Breast epithelium (tissue), 4 donors: ENCODE results near the gene EFNA2. TPM values are rescaled to one million over a fixed set of nuclear protein-coding genes. Genes with fewer than 3 reads are reported as not detected.

ENCODE experiments used
- DNase-seq, 2 donors: peaks; one replicate each; pipeline ENCODE4 v3.0.0-alpha.2; 2019; ENCODE audit warnings: low spot score in 2 of 2
- H3K27ac ChIP-seq, 2 donors: fragments of 200-600 bp; sonication (generic) in 1 of 2; one replicate each; pipeline ENCODE4 v1.5.1; 2016 to 2019; ENCODE audit warnings: mild to moderate bottlenecking in 1 of 2
- H3K27me3 ChIP-seq, 2 donors: fragments of 200-600 bp; sonication (generic) in 1 of 2; one replicate each; pipeline versions ENCODE4 v1.5.1 to v1.6.0; 2017 to 2019; ENCODE audit warnings: control low read depth in 1 of 2, mild to moderate bottlenecking in 1 of 2
- H3K36me3 ChIP-seq: fragments of 200-600 bp; one replicate; pipeline ENCODE4 v1.5.1; 2019
- H3K4me1 ChIP-seq, 2 donors: fragments of 200-600 bp; sonication (generic); one replicate each; pipeline ENCODE4 v1.5.1; 2016 to 2019; ENCODE audit warnings: control low read depth in 1 of 2
- H3K4me3 ChIP-seq, 3 donors: fragments of 200-600 bp; sonication (generic); 1 replicate in 2 of 3; 2 replicates in 1 of 3; pipeline ENCODE4 v1.5.1; 2016 to 2019; ENCODE audit warnings: mild to moderate bottlenecking in 3 of 3, moderate library complexity in 2 of 3
- H3K9me3 ChIP-seq, 2 donors: fragments of 200-600 bp; sonication (generic) in 1 of 2; one replicate each; pipeline ENCODE4 v1.5.1; 2016 to 2019; ENCODE audit warnings: control low read depth in 1 of 2
- POLR2A ChIP-seq: fragments of 450-650 bp; IDR thresholded peaks from one replicate; pipeline ENCODE4 v1.6.1; 2016; ENCODE audit warnings: antibody characterized with exemption, mild to moderate bottlenecking, moderate library complexity
- POLR2AphosphoS5 ChIP-seq, 3 donors: sonication (generic); formaldehyde crosslinking; IDR thresholded peaks; one replicate each; pipeline ENCODE4 v1.6.1; 2017; ENCODE audit warnings: antibody characterized with exemption in 3 of 3
- intact Hi-C: fragments of 100-400 bp; cut with DNase I; formaldehyde crosslinking; loops from one replicate; pipeline ENCODE4 v1.15.1; 2023; ENCODE audit warnings: low total_unique reads
- total RNA-seq, 3 donors: library from RNA; depleted of rRNA; stranded (reverse); fragments of >200 nt; gene quantifications; one replicate each; pipeline ENCODE4 v1.1.0, GENCODE V29; 2016
- TF ChIP-seq, protein P1 (sequence below), 3 donors: fragments of 450-650 bp; IDR thresholded peaks; one replicate each; pipeline ENCODE4 v1.5.1; 2016 to 2017; ENCODE audit warnings: antibody characterized with exemption in 3 of 3, mild to moderate bottlenecking in 3 of 3, moderate library complexity in 3 of 3

The EFNA2 gene
- total RNA-seq, 3 donors from 2014 or later, result 0.66 TPM; not detected in 2

DNA sequence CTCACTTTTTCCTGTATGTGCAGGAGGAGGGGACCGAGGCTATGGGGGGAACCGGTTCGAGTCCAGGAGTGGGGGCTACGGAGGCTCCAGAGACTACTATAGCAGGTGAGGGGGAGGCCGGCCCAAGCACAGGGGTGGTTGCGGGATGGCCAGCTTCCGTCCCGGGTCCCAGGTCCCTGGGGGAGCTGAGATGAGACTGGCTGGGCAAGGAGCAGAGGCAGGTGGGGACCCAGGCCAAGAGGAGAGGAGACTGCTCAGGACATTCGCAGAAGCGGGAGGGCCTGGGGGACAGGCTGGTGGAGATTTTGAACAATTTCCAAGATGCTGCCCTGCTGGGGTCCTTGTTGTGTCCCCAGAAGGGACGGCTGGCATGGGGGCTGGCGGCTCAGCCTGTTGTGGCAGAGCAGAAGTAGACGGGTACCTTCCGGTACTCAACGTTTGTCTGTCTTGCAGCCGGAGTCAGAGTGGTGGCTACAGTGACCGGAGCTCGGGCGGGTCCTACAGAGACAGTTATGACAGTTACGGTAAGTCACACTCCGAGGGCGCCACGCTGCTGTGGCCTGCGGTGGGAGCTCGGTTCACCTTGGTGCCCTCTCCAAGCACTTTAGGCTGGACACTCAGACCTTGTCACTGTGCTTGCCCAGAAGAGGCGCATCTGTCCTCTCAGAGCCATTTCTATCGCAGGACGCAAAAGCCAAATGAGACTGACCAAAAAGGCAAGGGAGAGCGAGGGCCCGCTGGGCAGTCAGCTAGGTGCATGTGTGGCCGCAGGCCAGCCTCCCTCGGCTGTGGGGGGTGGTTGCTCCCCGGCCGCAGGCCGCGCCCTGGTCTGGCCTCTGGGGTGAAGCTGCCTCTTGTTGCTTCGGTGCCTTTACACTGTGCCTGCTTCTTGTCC, 13.9 kb upstream of the EFNA2 start:
- H3K36me3 ChIP-seq, result peaks cover 5% of the 10 kb centered on the region
- no peaks in the 10 kb centered on the region for H3K27me3 ChIP-seq
- intact Hi-C loops, result loop anchor here (10.0 kb wide), 2 partner anchors 133 to 173 kb away; partner anchors contain the start of genes DAZAP1 and GAMT
- no peak for DNase-seq
- H3K4me1 ChIP-seq, result peaks cover 45 to 68% of the 10 kb centered on the region in 2 donors
- peak overlapping the region; percentile 99 to 100 for H3K27ac ChIP-seq
- TF ChIP-seq, protein P1, sequence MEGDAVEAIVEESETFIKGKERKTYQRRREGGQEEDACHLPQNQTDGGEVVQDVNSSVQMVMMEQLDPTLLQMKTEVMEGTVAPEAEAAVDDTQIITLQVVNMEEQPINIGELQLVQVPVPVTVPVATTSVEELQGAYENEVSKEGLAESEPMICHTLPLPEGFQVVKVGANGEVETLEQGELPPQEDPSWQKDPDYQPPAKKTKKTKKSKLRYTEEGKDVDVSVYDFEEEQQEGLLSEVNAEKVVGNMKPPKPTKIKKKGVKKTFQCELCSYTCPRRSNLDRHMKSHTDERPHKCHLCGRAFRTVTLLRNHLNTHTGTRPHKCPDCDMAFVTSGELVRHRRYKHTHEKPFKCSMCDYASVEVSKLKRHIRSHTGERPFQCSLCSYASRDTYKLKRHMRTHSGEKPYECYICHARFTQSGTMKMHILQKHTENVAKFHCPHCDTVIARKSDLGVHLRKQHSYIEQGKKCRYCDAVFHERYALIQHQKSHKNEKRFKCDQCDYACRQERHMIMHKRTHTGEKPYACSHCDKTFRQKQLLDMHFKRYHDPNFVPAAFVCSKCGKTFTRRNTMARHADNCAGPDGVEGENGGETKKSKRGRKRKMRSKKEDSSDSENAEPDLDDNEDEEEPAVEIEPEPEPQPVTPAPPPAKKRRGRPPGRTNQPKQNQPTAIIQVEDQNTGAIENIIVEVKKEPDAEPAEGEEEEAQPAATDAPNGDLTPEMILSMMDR (IDR thresholded peaks at IDR 0.05), result no peak
- TF ChIP-seq POLR2A, result no peak
- TF ChIP-seq POLR2AphosphoS5 (IDR thresholded peaks at IDR 0.05), result no peak
- no peaks in the 10 kb centered on the region for H3K9me3 ChIP-seq
- H3K4me3 ChIP-seq, result peak overlapping the region; percentile 64 to 80 (median 78)

- H3K36me3 ChIP-seq, result peaks cover 5% of the 10 kb centered on the region
- peaks cover 37 to 63% of the 10 kb centered on the region in 2 donors for H3K4me1 ChIP-seq
- TF ChIP-seq POLR2AphosphoS5 (IDR thresholded peaks at IDR 0.05) (no peak), POLR2A (no peak)
- TF ChIP-seq, protein P1 (IDR thresholded peaks at IDR 0.05), result no peak
- intact Hi-C loops, result loop anchor here (10.0 kb wide), 2 partner anchors 132 to 172 kb away; partner anchors contain the start of genes DAZAP1 and GAMT
- no peaks in the 10 kb centered on the region for H3K9me3 ChIP-seq
- DNase-seq, result no peak
- no peaks in the 10 kb centered on the region for H3K27me3 ChIP-seq
- H3K4me3 ChIP-seq, result peak overlapping the region in 1 of 3 donors; percentile 78
- peak overlapping the region; percentile 99 to 100 for H3K27ac ChIP-seq
These were observed 13.0 kb upstream of the EFNA2 start for GRCh38 chr19:1272423-1273262.

DNA sequence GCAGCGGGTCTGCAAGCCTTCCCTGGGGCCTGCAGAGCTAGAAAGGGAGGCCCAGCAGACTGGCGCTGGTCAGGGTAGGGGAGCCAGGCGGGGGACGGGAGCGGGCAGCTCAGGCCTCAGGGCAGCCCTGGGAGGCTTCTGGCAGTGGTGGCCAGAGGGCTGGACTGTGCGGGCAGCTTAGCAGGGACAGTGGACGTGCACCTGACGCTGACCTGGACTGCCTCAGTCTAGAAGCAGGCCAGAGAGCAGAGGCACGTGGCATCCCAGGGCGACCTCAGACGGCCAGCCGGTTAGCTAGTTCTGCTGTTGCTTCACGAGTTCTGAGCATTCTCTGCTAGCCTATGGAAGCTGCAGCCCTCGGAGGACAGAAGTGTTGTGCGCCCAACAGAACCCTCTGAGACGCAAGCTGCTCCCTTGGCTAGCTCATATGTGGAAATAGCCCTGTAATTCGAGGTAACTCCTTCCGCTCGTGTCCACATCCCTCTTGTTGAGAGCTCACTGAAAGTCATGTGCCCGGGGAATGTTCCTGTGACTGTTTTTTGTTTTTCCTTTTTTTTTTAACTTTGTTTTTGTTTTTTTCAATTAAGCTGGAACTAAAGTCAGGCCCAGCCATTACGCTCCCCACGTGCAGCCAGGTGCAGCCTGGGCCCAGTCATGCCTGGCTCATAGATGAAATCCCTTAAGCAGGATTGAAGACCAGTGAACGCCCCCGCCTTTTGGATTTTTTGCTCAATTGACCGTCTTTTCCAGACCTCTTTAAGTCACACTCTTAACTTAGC, 12.2 kb upstream of the EFNA2 start:
- no peaks in the 10 kb centered on the region for H3K9me3 ChIP-seq
- H3K36me3 ChIP-seq, result peaks cover 5% of the 10 kb centered on the region
- peak overlapping the region; percentile 94 to 99 for H3K27ac ChIP-seq
- intact Hi-C loops, result loop anchor here (10.0 kb wide), 2 partner anchors 131 to 171 kb away; partner anchors contain the start of genes DAZAP1 and GAMT
- H3K4me3 ChIP-seq, result no peak overlapping the region
- TF ChIP-seq, protein P1 (IDR thresholded peaks at IDR 0.05), result no peak
- no peak for TF ChIP-seq POLR2AphosphoS5 (IDR thresholded peaks at IDR 0.05)
- TF ChIP-seq POLR2A, result no peak
- H3K27me3 ChIP-seq, result no peaks in the 10 kb centered on the region
- no peak for DNase-seq
- H3K4me1 ChIP-seq, result peaks cover 36 to 59% of the 10 kb centered on the region in 2 donors

DNA sequence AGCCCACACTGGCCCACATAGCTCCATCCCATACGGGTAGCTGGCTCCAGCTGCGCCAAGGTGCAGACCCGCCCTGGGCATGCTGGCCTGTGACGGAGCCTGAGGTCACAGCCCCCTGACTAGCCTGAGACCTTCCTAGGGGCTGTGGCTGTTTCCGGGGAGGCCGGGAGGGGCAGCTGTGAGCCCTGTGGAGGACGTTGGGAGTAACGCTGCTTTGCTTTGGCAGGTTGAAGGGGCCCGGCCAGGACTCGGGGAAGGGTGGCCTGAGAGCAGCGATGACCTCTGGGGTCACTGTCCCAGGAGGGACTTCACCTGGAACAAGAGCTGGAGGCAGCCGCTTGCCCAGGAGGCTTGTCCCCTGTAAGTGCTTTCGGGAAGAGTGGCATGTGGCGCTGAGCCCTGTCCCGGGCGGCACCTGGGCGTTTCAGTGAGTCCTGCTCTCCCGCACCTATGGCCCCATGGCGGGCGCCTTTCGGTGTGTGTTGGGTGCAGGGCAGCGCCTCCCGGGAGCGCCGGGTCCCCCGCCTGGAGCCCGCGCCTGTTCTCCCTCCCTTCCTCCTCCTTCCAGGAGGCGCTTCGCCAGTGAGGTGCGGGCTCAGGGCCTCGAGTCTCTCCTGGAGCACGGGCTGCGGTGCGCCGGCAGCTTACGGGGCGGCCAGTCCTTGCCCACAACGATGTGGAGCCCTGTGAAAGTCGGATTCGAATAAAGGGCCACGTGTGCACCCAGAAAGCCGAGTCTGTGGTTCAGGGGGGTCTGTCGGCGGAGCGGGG, 11.4 kb upstream of the EFNA2 start:
- Histone ChIP-seq H3K27ac (peak overlapping the region; percentile 94 to 99), H3K4me1 (peaks cover 36 to 55% of the 10 kb centered on the region in 2 donors), H3K27me3 (no peaks in the 10 kb centered on the region), H3K4me3 (peak overlapping the region; percentile 69 to 87 (median 79)), H3K9me3 (no peaks in the 10 kb centered on the region), H3K36me3 (peaks cover 5% of the 10 kb centered on the region)
- TF ChIP-seq, protein P1 (IDR thresholded peaks at IDR 0.05), result no peak
- intact Hi-C loops, result loop anchor here (10.0 kb wide), 2 partner anchors 131 to 171 kb away; partner anchors contain the start of genes DAZAP1 and GAMT
- no peak for DNase-seq
